K562 (cell line): Measurements from ENCODE around the gene TTC13.

Source experiments
- EP300 ChIP-seq: IDR thresholded peaks from 2 replicates; pipeline ENCODE4 v1.6.1; 2012; ENCODE audit warnings: low read length, improper control_type of control experiment
- KLF16 ChIP-seq: IDR thresholded peaks from 2 replicates; pipeline ENCODE4 v1.6.1; 2016; ENCODE audit warnings: antibody characterized with exemption

- TF ChIP-seq EP300: no peak
- TF ChIP-seq KLF16: no peak
Measured at GRCh38 chr1:230958370-230958769, 20.3 kb downstream of the TTC13 start.
